Activated naive CD4-positive, alpha-beta T cell treated with anti-CD3 and anti-CD28 coated beads for 36 hours (primary cell): Measurements from ENCODE around the gene MSGN1. TPM values are rescaled to one million over a fixed set of nuclear protein-coding genes. Genes with fewer than 3 reads are reported as not detected.
"Not testable (repeated sequence)": the region's sequence is repeated elsewhere in the genome, so short reads cannot be mapped to it uniquely, and the experiment has no call there.

Source experiments
- CTCF ChIA-PET: fragments of 350-600 bp; sonication (Branson Sonifier 250); formaldehyde crosslinking; loops from one replicate; lab custom pipeline; 2021; ENCODE audit warnings: antibody characterized with exemption; lab: Charles Lee
- DNase-seq: peaks from one replicate; pipeline ENCODE4 v3.0.0-alpha.2; 2020
- H3K27ac Mint-ChIP-seq: one replicate; pipeline ENCODE4 v1.8.0; 2021; ENCODE audit warnings: mild to moderate bottlenecking, mixed read lengths
- H3K27me3 Mint-ChIP-seq: one replicate; pipeline ENCODE4 v1.8.0; 2021; ENCODE audit warnings: low read depth, mixed read lengths
- H3K36me3 Mint-ChIP-seq: one replicate; pipeline ENCODE4 v1.8.0; 2021; ENCODE audit warnings: low read depth, mixed read lengths
- H3K4me1 Mint-ChIP-seq: one replicate; pipeline ENCODE4 v1.8.0; 2021; ENCODE audit warnings: low read depth, mixed read lengths
- H3K4me3 Mint-ChIP-seq: one replicate; pipeline ENCODE4 v1.8.0; 2021; ENCODE audit warnings: mild to moderate bottlenecking, moderate library complexity, mixed read lengths
- H3K9me3 Mint-ChIP-seq: one replicate; pipeline ENCODE4 v1.8.0; 2021; ENCODE audit warnings: mixed read lengths
- intact Hi-C: fragments of 100-400 bp; cut with micrococcal nuclease; formaldehyde crosslinking; loops from one replicate; pipeline ENCODE4 v1.15.1; 2023
- total RNA-seq, 2 experiments: library from RNA; stranded (reverse); gene quantifications; one replicate each; pipeline ENCODE4 v1.2.3, GENCODE V29; 2021

Gene MSGN1
- total RNA-seq, 2 experiments from 2014 or later = not detected

GRCh38 chr2:17813742-17814473 lies 2.4 kb upstream of the MSGN1 start:
- CTCF ChIA-PET = no interaction called here
- DNase-seq = no peak
- H3K27ac Mint-ChIP-seq = no peak overlapping the region
- H3K4me3 Mint-ChIP-seq = no peak overlapping the region
- no peaks in the 10 kb centered on the region for H3K36me3 Mint-ChIP-seq
- H3K27me3 Mint-ChIP-seq = peaks cover 13% of the 10 kb centered on the region
- no peaks in the 10 kb centered on the region for H3K4me1 Mint-ChIP-seq
- intact Hi-C loops = no loop called here
- H3K9me3 Mint-ChIP-seq = no peaks in the 10 kb centered on the region

GRCh38 chr2:17814601-17815000 lies 1.7 kb upstream of the MSGN1 start:
- intact Hi-C loops = no loop called here
- Mint-ChIP-seq H3K9me3 (no peaks in the 10 kb centered on the region), H3K27me3 (peaks cover 16% of the 10 kb centered on the region), H3K36me3 (no peaks in the 10 kb centered on the region), H3K4me1 (no peaks in the 10 kb centered on the region), H3K4me3 (no peak overlapping the region), H3K27ac (no peak overlapping the region)
- no peak for DNase-seq
- CTCF ChIA-PET = no interaction called here

DNA sequence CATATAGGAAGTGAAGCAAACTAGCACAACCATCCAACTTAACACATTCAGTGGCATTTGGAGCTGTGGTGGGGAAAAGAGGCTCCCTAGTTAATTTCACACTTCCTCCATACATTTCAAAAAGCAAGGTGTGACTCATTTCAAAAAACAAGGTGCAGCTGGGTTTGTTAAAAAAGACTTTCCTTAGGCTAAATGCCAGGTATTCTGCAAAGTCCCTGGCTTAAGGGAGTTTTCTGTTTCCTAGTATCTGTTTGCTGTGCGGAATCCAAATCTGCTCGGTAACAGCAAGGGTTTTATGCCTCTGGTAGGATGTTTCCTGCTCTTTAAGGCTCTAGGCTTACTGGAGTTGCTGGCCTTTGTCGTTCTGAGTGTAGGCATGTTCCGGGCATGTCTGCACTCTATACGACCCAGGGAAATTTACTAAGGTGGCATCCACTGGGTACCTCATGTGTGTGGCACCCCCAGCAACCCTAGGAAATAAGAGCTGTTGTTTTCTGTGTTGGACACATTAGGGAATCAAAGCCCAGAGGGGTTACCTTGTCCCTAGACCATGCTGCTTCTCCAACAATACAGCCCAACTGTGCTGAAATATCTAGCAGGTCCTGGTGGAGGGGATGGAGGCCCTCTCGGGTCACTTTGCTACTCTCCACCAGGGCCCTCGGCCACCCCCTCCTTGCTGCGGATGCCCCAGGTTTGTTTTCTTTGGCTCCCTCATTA lies 634 bp upstream of the MSGN1 start:
- no peaks in the 10 kb centered on the region for H3K4me1 Mint-ChIP-seq
- H3K9me3 Mint-ChIP-seq = no peaks in the 10 kb centered on the region
- H3K36me3 Mint-ChIP-seq = no peaks in the 10 kb centered on the region
- intact Hi-C loops = no loop called here
- no peak for DNase-seq
- no peak overlapping the region for H3K4me3 Mint-ChIP-seq
- peaks cover 17% of the 10 kb centered on the region for H3K27me3 Mint-ChIP-seq
- CTCF ChIA-PET = no interaction called here
- no peak overlapping the region for H3K27ac Mint-ChIP-seq

DNA sequence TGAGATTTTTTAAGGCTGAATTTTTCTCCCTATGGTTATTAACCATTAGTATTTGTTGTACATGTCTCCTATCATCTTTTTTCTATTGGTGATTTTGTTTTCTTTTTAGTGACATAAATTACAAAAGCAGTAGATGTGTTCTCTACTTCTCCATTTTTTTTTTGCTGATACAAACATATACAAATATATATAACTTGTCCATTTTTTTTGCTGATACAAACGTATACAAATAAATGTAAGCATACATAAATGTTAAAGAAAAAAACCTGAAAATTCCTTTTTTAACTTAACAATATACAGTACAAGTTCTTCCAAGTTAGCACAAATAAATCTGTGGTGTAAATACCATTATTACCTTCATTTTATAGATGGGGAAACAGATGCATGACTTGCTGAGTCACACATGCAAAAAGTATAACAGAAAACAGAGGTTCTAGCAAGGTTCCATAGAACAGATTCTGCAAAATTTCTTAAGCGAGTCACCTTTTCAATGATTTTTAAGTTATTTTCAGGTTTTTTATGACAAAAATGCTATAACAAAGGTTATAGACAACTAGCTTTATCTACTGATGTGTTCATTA lies 2.1 kb downstream of the MSGN1 start:
- Mint-ChIP-seq H3K4me3 (no peak overlapping the region), H3K4me1 (peaks cover 3% of the 10 kb centered on the region), H3K27me3 (peaks cover 19% of the 10 kb centered on the region), H3K36me3 (no peaks in the 10 kb centered on the region), H3K27ac (no peak overlapping the region), H3K9me3 (no peaks in the 10 kb centered on the region)
- CTCF ChIA-PET = interaction anchor here (0.7 kb wide), 1 partner anchor 9 kb away, joined by 5 read pairs; no protein-coding TSS in a partner anchor
- intact Hi-C loops = no loop called here
- DNase-seq = no peak

GRCh38 chr2:17821080-17821479 lies 4.8 kb downstream of the MSGN1 start:
- intact Hi-C loops = no loop called here
- Mint-ChIP-seq H3K27ac (no peak overlapping the region), H3K9me3 (no peaks in the 10 kb centered on the region), H3K36me3 (no peaks in the 10 kb centered on the region), H3K4me3 (no peak overlapping the region), H3K27me3 (peaks cover 21% of the 10 kb centered on the region), H3K4me1 (peaks cover 3% of the 10 kb centered on the region)
- no peak for DNase-seq
- CTCF ChIA-PET = interaction anchor here (1.4 kb wide), 1 partner anchor 101 kb away, joined by 3 read pairs; no protein-coding TSS in a partner anchor

GRCh38 chr2:17821535-17822444 lies 5.5 kb downstream of the MSGN1 start:
- peaks cover 19% of the 10 kb centered on the region for H3K27me3 Mint-ChIP-seq
- no peak overlapping the region for H3K27ac Mint-ChIP-seq
- peaks cover 3% of the 10 kb centered on the region for H3K4me1 Mint-ChIP-seq
- no peak for DNase-seq
- CTCF ChIA-PET = interaction anchor here (2.0 kb wide), 1 partner anchor 11 kb away, joined by 4 read pairs; no protein-coding TSS in a partner anchor
- H3K9me3 Mint-ChIP-seq = no peaks in the 10 kb centered on the region
- H3K4me3 Mint-ChIP-seq = no peak overlapping the region
- H3K36me3 Mint-ChIP-seq = no peaks in the 10 kb centered on the region
- intact Hi-C loops = no loop called here

GRCh38 chr2:17822445-17823117 lies 6.3 kb downstream of the MSGN1 start:
- DNase-seq = no peak
- CTCF ChIA-PET = interaction anchor here (2.0 kb wide), 1 partner anchor 10 kb away, joined by 4 read pairs; no protein-coding TSS in a partner anchor
- no peaks in the 10 kb centered on the region for H3K36me3 Mint-ChIP-seq
- H3K27me3 Mint-ChIP-seq = peaks cover 17% of the 10 kb centered on the region
- H3K27ac Mint-ChIP-seq = no peak overlapping the region
- H3K9me3 Mint-ChIP-seq = no peaks in the 10 kb centered on the region
- peaks cover 3% of the 10 kb centered on the region for H3K4me1 Mint-ChIP-seq
- H3K4me3 Mint-ChIP-seq = no peak overlapping the region
- intact Hi-C loops = no loop called here

DNA sequence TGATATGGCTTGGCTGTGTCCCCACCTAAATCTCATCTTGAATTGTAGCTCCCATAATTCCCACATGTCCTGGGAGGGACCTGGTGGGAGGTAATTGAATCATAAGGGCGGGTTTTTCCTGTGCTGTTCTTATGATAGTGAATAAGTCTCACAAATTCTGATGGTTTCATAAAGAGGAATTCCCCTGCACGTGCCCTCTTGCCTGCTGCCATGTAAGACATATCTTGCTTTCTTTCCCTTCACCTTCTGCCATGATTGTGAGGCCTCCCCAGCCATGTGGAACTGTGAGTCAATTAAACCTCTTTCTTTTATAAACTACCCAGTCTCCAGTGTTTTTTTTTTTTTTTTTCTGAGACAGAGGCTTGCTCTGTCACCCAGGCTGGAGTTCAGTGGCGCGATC lies 7.4 kb downstream of the MSGN1 start:
- CTCF ChIA-PET = interaction anchor here (2.0 kb wide), 1 partner anchor 9 kb away, joined by 4 read pairs; no protein-coding TSS in a partner anchor
- H3K9me3 Mint-ChIP-seq, intact Hi-C loops: not testable (repeated sequence)

DNA sequence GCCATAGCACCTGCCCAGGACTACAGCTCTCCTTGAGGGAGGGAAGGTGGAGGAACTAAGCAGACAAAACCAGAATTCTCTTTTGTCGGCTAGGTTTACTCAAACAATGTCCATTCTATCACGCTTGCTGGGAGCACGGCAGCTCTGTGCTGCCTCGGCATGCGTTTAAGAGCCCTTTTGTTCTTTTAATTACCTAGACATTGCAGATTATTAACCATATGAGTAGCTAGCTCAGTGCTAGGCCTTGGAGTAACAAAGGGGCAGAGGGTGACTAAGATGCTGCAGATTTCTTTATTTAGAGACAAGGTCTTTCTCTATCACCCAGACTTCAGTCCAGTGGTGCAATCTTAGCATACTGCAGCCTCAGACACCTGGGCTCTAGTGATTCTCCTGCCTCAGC lies 11.1 kb downstream of the MSGN1 start:
- intact Hi-C loops = no loop called here
- H3K27ac Mint-ChIP-seq = no peak overlapping the region
- H3K4me1 Mint-ChIP-seq = peaks cover 3% of the 10 kb centered on the region
- H3K27me3 Mint-ChIP-seq = peaks cover 33% of the 10 kb centered on the region
- H3K36me3 Mint-ChIP-seq = no peaks in the 10 kb centered on the region
- H3K4me3 Mint-ChIP-seq = no peak overlapping the region
- no peak for DNase-seq
- CTCF ChIA-PET = no interaction called here
- H3K9me3 Mint-ChIP-seq = no peaks in the 10 kb centered on the region

More for the DNA sequence above, 7.4 kb downstream of the MSGN1 start:
- H3K27ac Mint-ChIP-seq, DNase-seq, H3K36me3 Mint-ChIP-seq, H3K4me1 Mint-ChIP-seq, H3K4me3 Mint-ChIP-seq: not testable (repeated sequence)
- peaks cover 20% of the 10 kb centered on the region for H3K27me3 Mint-ChIP-seq

DNA sequence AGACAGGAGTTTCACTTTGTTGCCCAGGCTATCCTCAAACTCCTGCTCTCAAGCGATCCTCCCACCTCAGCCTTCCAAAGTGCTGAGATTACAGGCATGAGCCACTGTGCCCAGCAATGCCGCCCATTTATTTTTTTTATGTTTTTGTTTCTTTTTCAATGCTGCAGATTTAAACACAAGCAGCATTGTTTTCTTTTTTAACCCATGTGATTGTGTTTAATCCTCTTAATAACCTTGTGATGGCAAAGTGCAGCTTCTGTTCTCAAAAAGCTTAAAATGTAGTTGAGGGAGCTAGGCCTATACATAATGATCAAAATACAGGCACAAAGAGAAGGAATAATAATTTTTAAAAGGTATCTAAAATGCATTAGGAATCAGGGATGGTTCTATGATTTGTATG lies 11.5 kb downstream of the MSGN1 start:
- Mint-ChIP-seq H3K27ac (no peak overlapping the region), H3K4me1 (peaks cover 3% of the 10 kb centered on the region), H3K9me3 (no peaks in the 10 kb centered on the region), H3K27me3 (peaks cover 33% of the 10 kb centered on the region), H3K4me3 (no peak overlapping the region), H3K36me3 (no peaks in the 10 kb centered on the region)
- CTCF ChIA-PET = no interaction called here
- DNase-seq = no peak
- intact Hi-C loops = no loop called here
